PC-3 (cell line): ENCODE measurements around the gene PACRGL. TPM values are rescaled to one million over a fixed set of nuclear protein-coding genes. Genes with fewer than 3 reads are reported as not detected.

Experiments
- ATAC-seq: fragments of 200-7000 bp; cut with Tn5 transposase; 2 replicates; pipeline ENCODE4 v1.9.1; 2020; ENCODE audit warnings: mild to moderate bottlenecking, moderate library complexity
- BruUV-seq: library from RNA; stranded (reverse); fragments of 400-500 nt; replicated peaks from 2 replicates; lab custom pipeline; 2021; lab: Mats Ljungman, UMichigan
- CTCF ChIA-PET: fragments of 300-600 bp; sonication (Branson Sonifier 250); formaldehyde crosslinking; loops from one replicate; lab custom pipeline; 2022; ENCODE audit warnings: antibody characterized with exemption; lab: Charles Lee
- POLR2A ChIA-PET: fragments of 300-600 bp; sonication (Branson Sonifier 250); formaldehyde crosslinking; loops from one replicate; lab custom pipeline; 2022; ENCODE audit warnings: antibody characterized with exemption; ENCODE audit not compliant: unreplicated experiment; lab: Charles Lee
- DNase-seq: peaks from one replicate; pipeline ENCODE4 v3.0.0-alpha.2; 2015
- H2AFZ ChIP-seq: fragments of 300-600 bp; sonication (generic); 2 replicates; pipeline ENCODE4 v1.6.0; 2016; ENCODE audit warnings: antibody characterized with exemption, low read length
- H3F3A ChIP-seq: fragments of 300-600 bp; sonication (generic); one replicate; pipeline ENCODE4 v1.6.0; 2017; ENCODE audit warnings: antibody characterized with exemption, low read length, control low read depth, mild to moderate bottlenecking; ENCODE audit not compliant: unreplicated experiment
- H3K27ac ChIP-seq: fragments of 300-600 bp; sonication (generic); 2 replicates; pipeline ENCODE4 v1.5.1; 2016; ENCODE audit warnings: mild to moderate bottlenecking, low read length
- H3K27me3 ChIP-seq: fragments of 300-600 bp; sonication (generic); 2 replicates; pipeline ENCODE4 v1.6.1; 2016; ENCODE audit warnings: low read length, mixed read lengths
- H3K36me3 ChIP-seq: fragments of 300-600 bp; sonication (generic); 2 replicates; pipeline ENCODE4 v1.6.1; 2016; ENCODE audit warnings: low read depth, mixed run types, low read length, mixed read lengths
- H3K4me1 ChIP-seq: fragments of 300-600 bp; sonication (generic); 2 replicates; pipeline ENCODE4 v1.5.1; 2016; ENCODE audit warnings: low read length; ENCODE audit not compliant: insufficient read depth
- H3K4me2 ChIP-seq: fragments of 300-600 bp; sonication (generic); 2 replicates; pipeline ENCODE4 v1.6.0; 2016; ENCODE audit warnings: low read length
- H3K4me3 ChIP-seq: fragments of 300-600 bp; sonication (generic); 2 replicates; pipeline ENCODE4 v1.5.1; 2016; ENCODE audit warnings: mild to moderate bottlenecking, low read length, mixed read lengths
- H3K79me2 ChIP-seq: fragments of 300-600 bp; sonication (generic); 2 replicates; pipeline ENCODE4 v1.6.1; 2017; ENCODE audit warnings: low read length, mixed read lengths
- H3K9ac ChIP-seq: fragments of 300-600 bp; sonication (generic); 2 replicates; pipeline ENCODE4 v1.6.0; 2016; ENCODE audit warnings: mild to moderate bottlenecking, low read length
- H3K9me2 ChIP-seq: fragments of 300-600 bp; sonication (generic); replicated peaks from 2 replicates; pipeline ENCODE4 v1.6.1; 2016; ENCODE audit warnings: mixed run types, low read length, mixed read lengths
- H3K9me3 ChIP-seq: fragments of 300-600 bp; sonication (generic); 2 replicates; pipeline ENCODE4 v1.6.1; 2016; ENCODE audit warnings: low read length, mixed read lengths
- H4K20me1 ChIP-seq: fragments of 300-600 bp; sonication (generic); 2 replicates; pipeline ENCODE4 v1.6.1; 2016; ENCODE audit warnings: low read length, mixed read lengths
- EZH2 ChIP-seq: fragments of 300-600 bp; sonication (generic); IDR thresholded peaks from one replicate; pipeline ENCODE4 v1.6.1; 2017; ENCODE audit warnings: antibody characterized with exemption, mild to moderate bottlenecking, low read length; ENCODE audit not compliant: unreplicated experiment
- EZH2phosphoT487 ChIP-seq: fragments of 300-600 bp; sonication (generic); IDR thresholded peaks from 2 replicates; pipeline ENCODE4 v1.6.1; 2018; ENCODE audit warnings: mild to moderate bottlenecking, antibody characterized with exemption, low read length, borderline replicate concordance
- intact Hi-C: fragments of 100-400 bp; cut with micrococcal nuclease; formaldehyde crosslinking; loops from 2 replicates; pipeline ENCODE4 v1.9.0; 2023
- total RNA-seq: library from RNA; depleted of rRNA; stranded (reverse); fragments of >200 nt; gene quantifications from 2 replicates; pipeline ENCODE4 v1.2.3, GENCODE V29; 2014
- TF ChIP-seq, protein P1 (sequence below): fragments of 300-600 bp; sonication (generic); conservative IDR thresholded peaks from 2 replicates; pipeline ENCODE4 v1.5.1; 2017; ENCODE audit warnings: antibody characterized with exemption, low read depth, mild to moderate bottlenecking, low read length

PACRGL gene
- total RNA-seq, 1 experiment from 2014 or later, result 25.9 TPM

DNA sequence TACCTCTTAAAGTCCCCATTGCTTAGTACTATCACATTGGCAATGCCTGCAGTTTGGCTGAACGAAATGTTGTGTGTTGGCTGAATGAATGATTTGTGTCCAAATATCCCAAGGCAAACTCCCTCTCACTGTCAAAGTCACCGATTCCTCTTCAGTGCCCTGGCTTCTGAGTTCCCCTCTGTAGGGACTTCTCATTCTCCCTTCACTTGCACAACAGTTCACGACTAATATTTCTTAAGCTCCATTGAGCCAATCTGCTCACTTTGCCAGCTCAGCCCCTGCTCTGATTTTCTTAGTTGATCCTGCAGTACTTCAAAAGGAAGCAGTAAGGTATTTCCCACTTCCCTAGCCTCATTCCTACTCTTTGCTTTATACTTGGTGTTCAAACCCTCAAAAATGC lies 21.9 kb upstream of the PACRGL start:
- ATAC-seq, result no peak
- no peak overlapping the region for H2AFZ ChIP-seq
- TF ChIP-seq EZH2phosphoT487 (no peak), EZH2 (no peak)
- TF ChIP-seq, protein P1, sequence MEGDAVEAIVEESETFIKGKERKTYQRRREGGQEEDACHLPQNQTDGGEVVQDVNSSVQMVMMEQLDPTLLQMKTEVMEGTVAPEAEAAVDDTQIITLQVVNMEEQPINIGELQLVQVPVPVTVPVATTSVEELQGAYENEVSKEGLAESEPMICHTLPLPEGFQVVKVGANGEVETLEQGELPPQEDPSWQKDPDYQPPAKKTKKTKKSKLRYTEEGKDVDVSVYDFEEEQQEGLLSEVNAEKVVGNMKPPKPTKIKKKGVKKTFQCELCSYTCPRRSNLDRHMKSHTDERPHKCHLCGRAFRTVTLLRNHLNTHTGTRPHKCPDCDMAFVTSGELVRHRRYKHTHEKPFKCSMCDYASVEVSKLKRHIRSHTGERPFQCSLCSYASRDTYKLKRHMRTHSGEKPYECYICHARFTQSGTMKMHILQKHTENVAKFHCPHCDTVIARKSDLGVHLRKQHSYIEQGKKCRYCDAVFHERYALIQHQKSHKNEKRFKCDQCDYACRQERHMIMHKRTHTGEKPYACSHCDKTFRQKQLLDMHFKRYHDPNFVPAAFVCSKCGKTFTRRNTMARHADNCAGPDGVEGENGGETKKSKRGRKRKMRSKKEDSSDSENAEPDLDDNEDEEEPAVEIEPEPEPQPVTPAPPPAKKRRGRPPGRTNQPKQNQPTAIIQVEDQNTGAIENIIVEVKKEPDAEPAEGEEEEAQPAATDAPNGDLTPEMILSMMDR, result no peak
- no peaks in the 10 kb centered on the region for H3K4me1 ChIP-seq
- H3K27me3 ChIP-seq, result no peaks in the 10 kb centered on the region
- no peaks in the 10 kb centered on the region for H3K79me2 ChIP-seq
- H3K4me3 ChIP-seq, result no peak overlapping the region
- H4K20me1 ChIP-seq, result no peaks in the 10 kb centered on the region
- H3F3A ChIP-seq, result no peaks in the 10 kb centered on the region
- no peak overlapping the region for H3K27ac ChIP-seq
- CTCF ChIA-PET, result no interaction called here
- no peak overlapping the region for H3K9ac ChIP-seq
- intact Hi-C loops, result no loop called here
- H3K4me2 ChIP-seq, result no peak overlapping the region
- no peaks in the 10 kb centered on the region for H3K9me2 ChIP-seq
- DNase-seq, result no peak
- no peaks in the 10 kb centered on the region for H3K36me3 ChIP-seq
- no peaks in the 10 kb centered on the region for H3K9me3 ChIP-seq
- POLR2A ChIA-PET, result no interaction called here
- BruUV-seq, result no TSS peak

DNA sequence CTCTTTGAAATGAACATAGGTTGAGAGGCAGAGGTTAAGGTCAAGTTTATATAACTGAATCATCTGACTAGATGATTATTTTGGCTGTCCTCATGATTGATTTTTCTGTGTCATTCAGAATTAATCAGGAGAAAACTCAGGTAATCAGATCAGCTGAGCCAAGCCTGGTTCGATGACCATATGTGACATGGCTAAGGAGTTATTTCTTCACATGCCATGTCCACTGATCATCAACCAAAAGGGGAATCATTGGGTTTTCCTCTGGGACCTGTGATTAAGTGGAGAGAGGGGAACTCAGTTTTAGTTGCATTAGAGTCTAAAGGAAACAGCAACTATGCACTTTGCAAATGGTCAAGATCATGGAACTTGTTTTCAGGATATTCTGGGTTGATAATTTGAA lies 20.3 kb upstream of the PACRGL start:
- no peak overlapping the region for H3K9ac ChIP-seq
- no peak overlapping the region for H3K27ac ChIP-seq
- no peaks in the 10 kb centered on the region for H3K27me3 ChIP-seq
- H3K9me2 ChIP-seq, result no peaks in the 10 kb centered on the region
- no peaks in the 10 kb centered on the region for H4K20me1 ChIP-seq
- H3K4me1 ChIP-seq, result no peaks in the 10 kb centered on the region
- no peak overlapping the region for H2AFZ ChIP-seq
- no peak overlapping the region for H3K4me3 ChIP-seq
- H3K4me2 ChIP-seq, result no peak overlapping the region
- no peaks in the 10 kb centered on the region for H3F3A ChIP-seq
- CTCF ChIA-PET, result no interaction called here
- BruUV-seq, result no TSS peak
- no peaks in the 10 kb centered on the region for H3K9me3 ChIP-seq
- DNase-seq (no peak), ATAC-seq (no peak)
- H3K36me3 ChIP-seq, result no peaks in the 10 kb centered on the region
- H3K79me2 ChIP-seq, result no peaks in the 10 kb centered on the region
- no peak for TF ChIP-seq EZH2phosphoT487
- TF ChIP-seq, protein P1, result no peak
- no peak for TF ChIP-seq EZH2
- POLR2A ChIA-PET, result no interaction called here
- intact Hi-C loops, result loop anchor here (5.0 to 10.0 kb wide), 2 partner anchors 43 to 375 kb away; no protein-coding TSS in a partner anchor

GRCh38 chr4:20680736-20681135 lies 19.5 kb upstream of the PACRGL start:
- Histone ChIP-seq H3K4me1 (no peaks in the 10 kb centered on the region), H2AFZ (no peak overlapping the region), H4K20me1 (no peaks in the 10 kb centered on the region), H3K9ac (no peak overlapping the region), H3K36me3 (no peaks in the 10 kb centered on the region), H3K9me3 (no peaks in the 10 kb centered on the region), H3K4me2 (no peak overlapping the region), H3K9me2 (no peaks in the 10 kb centered on the region), H3K27ac (no peak overlapping the region), H3K79me2 (no peaks in the 10 kb centered on the region), H3F3A (no peaks in the 10 kb centered on the region), H3K27me3 (no peaks in the 10 kb centered on the region), H3K4me3 (no peak overlapping the region)
- TF ChIP-seq, protein P1, result no peak
- no peak for TF ChIP-seq EZH2phosphoT487
- TF ChIP-seq EZH2, result no peak
- ATAC-seq, result no peak
- no peak for DNase-seq
- CTCF ChIA-PET, result no interaction called here
- POLR2A ChIA-PET, result no interaction called here
- no TSS peak for BruUV-seq
- intact Hi-C loops, result loop anchor here (5.0 to 10.0 kb wide), 2 partner anchors 43 to 376 kb away; no protein-coding TSS in a partner anchor
